Activated CD4-positive, alpha-beta T cell treated with anti-CD3 and anti-CD28 coated beads for 24 hours (primary cell): ENCODE measurements around the gene ARHGEF40.

ENCODE experiments used
- DNase-seq, 2 donors: peaks; one replicate each; pipeline ENCODE4 v3.0.0-alpha.2; 2020; ENCODE audit warnings: low read depth in 2 of 2

ARHGEF40 gene

DNA sequence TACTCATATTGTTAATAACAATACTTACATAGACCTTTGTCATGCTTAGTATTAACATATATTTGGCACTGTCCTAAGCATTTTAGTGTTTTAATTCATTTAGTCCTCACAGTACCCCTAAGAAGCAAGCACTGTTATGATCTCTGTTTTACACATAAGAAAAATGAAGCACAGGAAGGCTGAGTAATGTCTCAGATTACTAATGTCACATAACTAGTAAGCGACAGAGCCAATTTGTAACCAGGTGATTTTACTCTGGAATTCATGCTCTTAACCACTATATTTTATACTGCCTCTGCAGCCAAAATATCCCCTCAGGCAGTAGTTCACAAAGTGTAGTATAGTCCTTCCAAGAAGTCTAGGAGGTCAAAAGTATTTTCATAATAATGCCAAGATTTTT lies 51.0 kb downstream of the ARHGEF40 start:
- no peak for DNase-seq

DNA sequence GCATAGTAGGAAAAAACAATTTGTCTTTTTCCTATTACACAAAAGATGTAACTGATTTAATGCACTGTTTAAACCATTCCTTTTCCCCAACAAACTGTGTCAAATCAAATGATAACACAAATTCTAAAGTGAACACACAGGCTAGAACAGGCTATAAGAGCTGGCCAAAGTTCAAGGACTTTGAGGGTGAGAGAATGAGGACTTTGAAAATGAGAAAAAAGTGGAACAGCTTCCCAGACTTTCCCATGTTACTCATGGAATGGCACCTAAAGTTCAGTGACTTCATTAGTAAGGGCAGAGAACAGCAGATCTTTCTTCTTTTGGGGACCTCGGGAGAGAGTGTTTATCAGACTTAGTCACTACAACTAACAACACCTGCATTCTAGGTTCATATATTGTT lies 53.3 kb downstream of the ARHGEF40 start:
- DNase-seq = no peak

DNA sequence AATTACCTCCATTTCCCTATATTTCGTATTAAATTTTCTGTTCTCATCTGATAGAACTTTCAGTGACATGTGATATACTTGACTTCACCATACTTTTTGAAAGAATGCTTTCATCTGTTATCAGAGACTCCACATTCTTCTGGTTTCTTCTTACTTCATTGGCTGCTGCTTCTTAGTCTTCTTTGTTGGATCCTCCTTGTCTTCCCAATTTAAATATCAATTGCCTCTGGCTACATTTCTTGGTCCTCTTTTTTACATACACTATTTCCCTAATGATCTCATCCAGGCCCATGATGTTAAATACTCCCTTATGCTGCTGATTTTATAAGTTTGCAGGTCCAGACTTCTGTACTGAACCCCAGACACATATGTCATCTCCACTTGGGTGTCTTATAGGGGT lies 63.8 kb downstream of the ARHGEF40 start:
- no peak for DNase-seq

DNA sequence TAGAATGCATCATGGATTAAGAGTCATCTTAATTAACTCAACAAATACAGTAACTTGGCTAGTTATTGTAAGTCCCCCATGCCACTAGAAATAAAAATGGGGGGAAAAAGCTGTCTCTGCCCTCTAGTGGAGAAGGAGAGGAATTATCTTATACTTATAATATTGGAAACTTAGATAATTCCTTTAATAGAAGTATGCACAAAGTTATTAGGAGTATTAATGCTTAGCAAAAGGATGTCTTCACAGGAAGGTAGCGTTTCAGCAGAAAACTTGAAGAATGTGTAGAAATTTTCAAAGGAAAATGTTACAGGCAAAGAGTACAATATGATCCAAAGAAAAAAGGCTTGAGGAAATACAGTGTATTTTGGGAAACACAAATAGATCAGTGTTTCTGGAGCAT lies 65.9 kb downstream of the ARHGEF40 start:
- DNase-seq = no peak
